Gastroesophageal sphincter (tissue), 4 donors: ENCODE data around the gene CDYL2. TPM values are rescaled to one million over a fixed set of nuclear protein-coding genes. Genes with fewer than 3 reads are reported as not detected.

Experiments used
- ATAC-seq: fragments of 150-250 bp; one replicate; pipeline ENCODE4 v1.9.1; 2016; ENCODE audit warnings: mild to moderate bottlenecking, moderate library complexity
- H3K27ac ChIP-seq, 4 donors: fragments of 200-600 bp; sonication (generic) in 3 of 4; 1 replicate in 3 of 4; 2 replicates in 1 of 4; pipeline ENCODE4 v1.5.1; 2016 to 2019
- H3K27me3 ChIP-seq: fragments of 200-600 bp; sonication (generic); one replicate; pipeline ENCODE4 v1.5.1; 2019
- H3K36me3 ChIP-seq, 2 donors: fragments of 200-600 bp; sonication (generic); one replicate each; pipeline ENCODE4 v1.5.1; 2019; ENCODE audit warnings: control low read depth in 1 of 2
- H3K4me1 ChIP-seq, 3 donors: fragments of 200-600 bp; sonication (generic); 1 replicate in 2 of 3; 2 replicates in 1 of 3; pipeline ENCODE4 v1.5.1; 2016 to 2019; ENCODE audit warnings: control low read depth in 2 of 3
- H3K4me3 ChIP-seq, 2 donors: fragments of 200-600 bp; sonication (generic); one replicate each; pipeline ENCODE4 v1.5.1; 2019; ENCODE audit warnings: mild to moderate bottlenecking in 1 of 2, moderate library complexity in 1 of 2
- H3K9me3 ChIP-seq, 3 donors: fragments of 200-600 bp; sonication (generic); one replicate each; pipeline ENCODE4 v1.5.1; 2017 to 2019; ENCODE audit warnings: control low read depth in 2 of 3
- CTCF ChIP-seq, 4 experiments: fragments of 200-600 bp in 2 of 4; fragments of 450-650 bp in 2 of 4; sonication (generic) in 1 of 4; IDR thresholded peaks; one replicate each; pipeline ENCODE4 v1.5.1; 2017 to 2019; ENCODE audit warnings: antibody characterized with exemption in 4 of 4, mild to moderate bottlenecking in 2 of 4, moderate library complexity in 2 of 4
- EP300 ChIP-seq: sonication (generic); formaldehyde crosslinking; IDR thresholded peaks from one replicate; pipeline ENCODE4 v1.6.1; 2017; ENCODE audit warnings: antibody characterized with exemption, mild to moderate bottlenecking
- POLR2A ChIP-seq, 2 donors: fragments of 450-650 bp; IDR thresholded peaks; one replicate each; pipeline ENCODE4 v1.6.1; 2017; ENCODE audit warnings: antibody characterized with exemption in 2 of 2, mild to moderate bottlenecking in 2 of 2, moderate library complexity in 1 of 2
- POLR2AphosphoS5 ChIP-seq: sonication (generic); formaldehyde crosslinking; IDR thresholded peaks from one replicate; pipeline ENCODE4 v1.6.1; 2017; ENCODE audit warnings: antibody characterized with exemption
- WGBS, 2 donors: methylation state at CpG; one replicate each; pipeline ENCODE4 v1.1.5; 2018; ENCODE audit warnings: low coverage in 1 of 2; 5-methylcytosine and 5-hydroxymethylcytosine counted together
- total RNA-seq, 4 donors: library from RNA; depleted of rRNA; stranded (reverse); fragments of >200 nt; gene quantifications; one replicate each; pipeline ENCODE4 v1.1.0, GENCODE V29; 2016

The CDYL2 gene
- total RNA-seq, 4 donors from 2014 or later, result 0.78 to 11.7 (median 3.2) TPM

- TF ChIP-seq CTCF (IDR thresholded peaks at IDR 0.05) (no peak), EP300 (no peak), POLR2A (IDR thresholded peaks at IDR 0.05) (no peak), POLR2AphosphoS5 (no peak)
- Histone ChIP-seq H3K27ac (no peak overlapping the region), H3K4me3 (no peak overlapping the region), H3K36me3 (no peaks in the 10 kb centered on the region), H3K27me3 (peaks cover 25% of the 10 kb centered on the region), H3K4me1 (no peaks in the 10 kb centered on the region), H3K9me3 (peaks cover 0 to 21% (median 0%) of the 10 kb centered on the region in 3 donors)
- no peak for ATAC-seq
- WGBS, 2 donors, result 83 to 100% methylated on average over 1 of the region's 1 CpG
Observed at GRCh38 chr16:80576343-80576912, 228.0 kb downstream of the CDYL2 start.

DNA sequence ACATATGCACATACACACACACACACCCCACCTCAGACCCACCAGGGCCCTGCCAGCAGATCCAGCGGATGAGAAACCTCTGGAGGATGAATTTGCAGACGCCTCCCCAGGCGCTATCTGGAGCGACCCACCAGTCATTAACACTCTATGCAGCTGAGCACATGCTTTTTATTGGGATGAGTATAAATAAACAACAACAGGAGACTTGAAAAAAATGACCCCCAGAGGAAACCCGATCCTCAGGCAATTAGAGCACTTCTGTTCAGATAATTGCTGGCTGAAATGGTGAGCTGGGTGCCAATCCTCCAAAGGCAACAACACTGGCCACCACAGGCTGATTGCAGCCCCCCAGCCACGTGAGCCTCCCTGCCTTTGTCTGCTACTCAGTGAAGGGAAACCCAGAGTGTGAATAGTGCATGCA is 230.7 kb downstream of the CDYL2 start:
- 33 to 43% methylated on average over 1 to 5 of the region's 6 CpGs for WGBS, 2 donors
- no peak for ATAC-seq
- no peak overlapping the region for H3K4me3 ChIP-seq

GRCh38 chr16:80570106-80570478 is 234.3 kb downstream of the CDYL2 start:
- Histone ChIP-seq H3K9me3 (peaks cover 0 to 11% (median 0%) of the 10 kb centered on the region in 3 donors), H3K4me3 (no peak overlapping the region), H3K4me1 (no peaks in the 10 kb centered on the region), H3K27me3 (peaks cover 42% of the 10 kb centered on the region), H3K36me3 (no peaks in the 10 kb centered on the region), H3K27ac (no peak overlapping the region)
- WGBS, 2 donors, result 41 to 68% methylated on average over 5 to 6 of the region's 6 CpGs
- TF ChIP-seq EP300 (no peak), POLR2AphosphoS5 (no peak), CTCF (IDR thresholded peaks at IDR 0.05) (no peak), POLR2A (IDR thresholded peaks at IDR 0.05) (no peak)
- ATAC-seq, result no peak

More for the DNA sequence above, 230.7 kb downstream of the CDYL2 start:
- H3K27ac ChIP-seq, result no peak overlapping the region
- peaks cover 0 to 11% (median 0%) of the 10 kb centered on the region in 3 donors for H3K9me3 ChIP-seq
- peaks cover 32% of the 10 kb centered on the region for H3K27me3 ChIP-seq
- H3K36me3 ChIP-seq, result no peaks in the 10 kb centered on the region
- H3K4me1 ChIP-seq, result no peaks in the 10 kb centered on the region
- TF ChIP-seq POLR2A (IDR thresholded peaks at IDR 0.05) (no peak), CTCF (IDR thresholded peaks at IDR 0.05) (no peak), POLR2AphosphoS5 (no peak), EP300 (no peak)

GRCh38 chr16:80569440-80570105 is 234.8 kb downstream of the CDYL2 start:
- no peak for ATAC-seq
- no peak overlapping the region for H3K27ac ChIP-seq
- peaks cover 42% of the 10 kb centered on the region for H3K27me3 ChIP-seq
- peaks cover 0 to 11% (median 0%) of the 10 kb centered on the region in 3 donors for H3K9me3 ChIP-seq
- TF ChIP-seq POLR2AphosphoS5 (no peak), POLR2A (IDR thresholded peaks at IDR 0.05) (no peak), EP300 (no peak), CTCF (IDR thresholded peaks at IDR 0.05) (no peak)
- no peaks in the 10 kb centered on the region for H3K4me1 ChIP-seq
- H3K4me3 ChIP-seq, result no peak overlapping the region
- WGBS, 2 donors, result 58 to 65% methylated on average over 4 to 5 of the region's 9 CpGs
- H3K36me3 ChIP-seq, result no peaks in the 10 kb centered on the region

- H3K27ac ChIP-seq, result no peak overlapping the region
- ATAC-seq, result no peak
- H3K4me3 ChIP-seq, result no peak overlapping the region
- H3K9me3 ChIP-seq, result no peaks in the 10 kb centered on the region
- 45 to 57% methylated on average over 7 of the region's 7 CpGs for WGBS, 2 donors
- peaks cover 43% of the 10 kb centered on the region for H3K27me3 ChIP-seq
- H3K4me1 ChIP-seq, result no peaks in the 10 kb centered on the region
- TF ChIP-seq EP300 (no peak), CTCF (IDR thresholded peaks at IDR 0.05) (no peak), POLR2AphosphoS5 (no peak), POLR2A (IDR thresholded peaks at IDR 0.05) (no peak)
- H3K36me3 ChIP-seq, result no peaks in the 10 kb centered on the region
Observed at GRCh38 chr16:80564394-80564793, 240.0 kb downstream of the CDYL2 start.
